CD4-positive, alpha-beta memory T cell (primary cell): ENCODE data around the gene TMC8. TPM values are rescaled to one million over a fixed set of nuclear protein-coding genes. Genes with fewer than 3 reads are reported as not detected.
A peak's percentile ranks its signal among the peaks of the same experiment; 100 is the strongest.

ENCODE experiments used
- CTCF ChIA-PET: fragments of 350-600 bp; sonication (Branson Sonifier 250); formaldehyde crosslinking; loops from one replicate; lab custom pipeline; 2021; ENCODE audit warnings: inconsistent platforms; ENCODE audit not compliant: partially characterized antibody; lab: Charles Lee
- POLR2A ChIA-PET: fragments of 350-600 bp; sonication (Branson Sonifier 250); formaldehyde crosslinking; loops from one replicate; lab custom pipeline; 2021; ENCODE audit not compliant: partially characterized antibody; lab: Charles Lee
- DNase-seq, 5 donors: peaks; one replicate each; pipeline versions ENCODE4 v3.0.0 to v3.0.0-alpha.2; 2020 to 2022; ENCODE audit warnings: mixed read lengths in 1 of 5
- H3K27ac ChIP-seq: one replicate; pipeline ENCODE4 v1.7.0; 2013; ENCODE audit warnings: low read depth, low read length
- H3K27me3 ChIP-seq: 2 replicates; pipeline ENCODE4 v1.7.0; 2013; ENCODE audit warnings: mild to moderate bottlenecking, low read length, moderate library complexity; ENCODE audit not compliant: insufficient read depth
- H3K36me3 ChIP-seq: 2 replicates; pipeline ENCODE4 v1.7.0; 2013; ENCODE audit warnings: mild to moderate bottlenecking, low read length, moderate library complexity; ENCODE audit not compliant: insufficient read depth
- H3K4me1 ChIP-seq: 2 replicates; pipeline ENCODE4 v1.7.0; 2013; ENCODE audit warnings: mild to moderate bottlenecking, low read length, moderate library complexity; ENCODE audit not compliant: insufficient read depth
- H3K4me3 ChIP-seq, 2 donors: one replicate each; pipeline ENCODE4 v1.7.0; 2013; ENCODE audit warnings: low read length in 2 of 2, mild to moderate bottlenecking in 1 of 2
- H3K9me3 ChIP-seq, 2 donors: one replicate each; pipeline ENCODE4 v1.7.0; 2013; ENCODE audit warnings: low read length in 2 of 2, control low read depth in 1 of 2; ENCODE audit not compliant: control insufficient read depth in 1 of 2
- H3K27ac Mint-ChIP-seq, 7 donors: one replicate each; pipeline ENCODE4 v1.8.0; 2020 to 2021; ENCODE audit warnings: mixed read lengths in 7 of 7, mild to moderate bottlenecking in 6 of 7, inconsistent platforms in 3 of 7, moderate library complexity in 3 of 7
- H3K27me3 Mint-ChIP-seq, 2 donors: one replicate each; pipeline ENCODE4 v1.8.0; 2020 to 2021; ENCODE audit warnings: mixed read lengths in 2 of 2
- H3K36me3 Mint-ChIP-seq, 2 donors: one replicate each; pipeline ENCODE4 v1.8.0; 2020 to 2021; ENCODE audit warnings: mixed read lengths in 2 of 2, inconsistent platforms in 1 of 2, mild to moderate bottlenecking in 1 of 2
- H3K4me1 Mint-ChIP-seq, 4 donors: one replicate each; pipeline ENCODE4 v1.8.0; 2020 to 2021; ENCODE audit warnings: mixed read lengths in 4 of 4, mild to moderate bottlenecking in 1 of 4
- H3K4me3 Mint-ChIP-seq, 8 donors: one replicate each; pipeline ENCODE4 v1.8.0; 2020 to 2021; ENCODE audit warnings: mixed read lengths in 8 of 8, mild to moderate bottlenecking in 7 of 8, moderate library complexity in 6 of 8, inconsistent platforms in 3 of 8
- H3K9me3 Mint-ChIP-seq, 8 donors: one replicate each; pipeline ENCODE4 v1.8.0; 2020 to 2021; ENCODE audit warnings: mixed read lengths in 8 of 8, mild to moderate bottlenecking in 5 of 8, inconsistent platforms in 3 of 8, moderate library complexity in 1 of 8
- intact Hi-C: fragments of 100-400 bp; cut with micrococcal nuclease; formaldehyde crosslinking; loops from one replicate; pipeline ENCODE4 v1.15.1; 2023
- polyA plus RNA-seq, 2 donors: library from polyadenylated mRNA; unstranded; fragments of 300-500 nt; fragmentation: Illumina TruSeq; gene quantifications; one replicate each; pipeline ENCODE4 v1.2.3, GENCODE V29; 2021
- total RNA-seq, 2 experiments: library from RNA; stranded (reverse); gene quantifications; one replicate each; pipeline ENCODE4 v1.2.3, GENCODE V29; 2021

The TMC8 gene
- total and polyA plus RNA-seq, 4 experiments from 2014 or later = 77.7 to 430 (median 298) TPM

GRCh38 chr17:78146881-78147280 is 16.3 kb downstream of the TMC8 start:
- peaks cover 3 to 4% of the 10 kb centered on the region in 2 donors for H3K36me3 Mint-ChIP-seq
- H3K4me3 Mint-ChIP-seq = no peak overlapping the region
- H3K4me1 ChIP-seq = peaks cover 39% of the 10 kb centered on the region
- peak overlapping the region in 1 of 7 donors; percentile 53 for H3K27ac Mint-ChIP-seq
- DNase-seq = no peak
- intact Hi-C loops = no loop called here
- H3K9me3 Mint-ChIP-seq = peaks cover 0 to 2% (median 0%) of the 10 kb centered on the region in 8 donors
- H3K27ac ChIP-seq = no peak overlapping the region
- no peaks in the 10 kb centered on the region for H3K27me3 ChIP-seq
- H3K4me1 Mint-ChIP-seq = peaks cover 7 to 35% (median 19%) of the 10 kb centered on the region in 4 donors
- H3K9me3 ChIP-seq = no peaks in the 10 kb centered on the region
- CTCF ChIA-PET = no interaction called here
- no peak overlapping the region for H3K4me3 ChIP-seq
- H3K36me3 ChIP-seq = peaks cover 8% of the 10 kb centered on the region
- no peaks in the 10 kb centered on the region for H3K27me3 Mint-ChIP-seq
- POLR2A ChIA-PET = interaction anchor here (0.8 to 20.9 kb wide), 4 partner anchors 9 to 22 kb away, joined by 4 to 1172 read pairs (median 6); partner anchors contain the start of genes TMC6 and TMC8

- Histone ChIP-seq H3K4me3 (no peak overlapping the region), H3K27me3 (no peaks in the 10 kb centered on the region), H3K27ac (no peak overlapping the region), H3K9me3 (no peaks in the 10 kb centered on the region), H3K36me3 (peaks cover 3% of the 10 kb centered on the region), H3K4me1 (peaks cover 33% of the 10 kb centered on the region)
- peaks cover 2 to 3% of the 10 kb centered on the region in 2 donors for H3K36me3 Mint-ChIP-seq
- intact Hi-C loops = no loop called here
- peak overlapping the region in 1 of 8 donors; percentile 15 for H3K4me3 Mint-ChIP-seq
- H3K4me1 Mint-ChIP-seq = peaks cover 5 to 30% (median 18%) of the 10 kb centered on the region in 4 donors
- H3K9me3 Mint-ChIP-seq = peaks cover 0 to 2% (median 0%) of the 10 kb centered on the region in 8 donors
- CTCF ChIA-PET = no interaction called here
- POLR2A ChIA-PET = interaction anchor here (0.8 to 2.0 kb wide), 3 partner anchors 9 to 14 kb away, joined by 4 to 8 read pairs (median 4); no protein-coding TSS in a partner anchor
- peak overlapping the region; percentile 12 to 81 (median 53) for H3K27ac Mint-ChIP-seq
- DNase-seq = no peak
- H3K27me3 Mint-ChIP-seq = no peaks in the 10 kb centered on the region
These were observed 16.9 kb downstream of the TMC8 start for GRCh38 chr17:78147315-78147998.

- H3K9me3 ChIP-seq = no peaks in the 10 kb centered on the region
- no peaks in the 10 kb centered on the region for H3K27me3 Mint-ChIP-seq
- DNase-seq = no peak
- intact Hi-C loops = no loop called here
- no peaks in the 10 kb centered on the region for H3K36me3 Mint-ChIP-seq
- H3K27ac ChIP-seq = no peak overlapping the region
- ChIA-PET POLR2A (interaction anchor here (1.1 to 1.8 kb wide), 2 partner anchors 15 to 40 kb away, joined by 4 read pairs; no protein-coding TSS in a partner anchor), CTCF (no interaction called here)
- H3K4me3 Mint-ChIP-seq = no peak overlapping the region
- no peaks in the 10 kb centered on the region for H3K27me3 ChIP-seq
- peak overlapping the region in 3 of 7 donors; percentile 23 to 84 (median 57) for H3K27ac Mint-ChIP-seq
- H3K9me3 Mint-ChIP-seq = peaks cover 0 to 2% (median 0%) of the 10 kb centered on the region in 8 donors
- H3K4me1 Mint-ChIP-seq = peaks cover 2 to 20% (median 13%) of the 10 kb centered on the region in 4 donors
- H3K4me3 ChIP-seq = no peak overlapping the region
- no peaks in the 10 kb centered on the region for H3K36me3 ChIP-seq
- H3K4me1 ChIP-seq = peaks cover 26% of the 10 kb centered on the region
These were observed 17.9 kb downstream of the TMC8 start for GRCh38 chr17:78148286-78149016.

- Histone ChIP-seq H3K4me1 (peaks cover 13% of the 10 kb centered on the region), H3K4me3 (no peak overlapping the region), H3K27ac (no peak overlapping the region), H3K27me3 (no peaks in the 10 kb centered on the region), H3K36me3 (no peaks in the 10 kb centered on the region), H3K9me3 (no peaks in the 10 kb centered on the region)
- DNase-seq = no peak
- CTCF ChIA-PET = interaction anchor here (1.0 kb wide), 1 partner anchor 25 kb away, joined by 3 read pairs; no protein-coding TSS in a partner anchor
- Mint-ChIP-seq H3K36me3 (no peaks in the 10 kb centered on the region), H3K4me3 (no peak overlapping the region), H3K27me3 (no peaks in the 10 kb centered on the region), H3K4me1 (peaks cover 4 to 15% (median 10%) of the 10 kb centered on the region in 4 donors), H3K9me3 (peaks cover 0 to 2% (median 0%) of the 10 kb centered on the region in 8 donors), H3K27ac (no peak overlapping the region)
- intact Hi-C loops = no loop called here
- POLR2A ChIA-PET = interaction anchor here (0.7 to 2.0 kb wide), 6 partner anchors 8 to 38 kb away, joined by 3 to 7 read pairs (median 4); no protein-coding TSS in a partner anchor
These were observed 21.0 kb downstream of the TMC8 start for GRCh38 chr17:78151514-78152008.

- no peaks in the 10 kb centered on the region for H3K27me3 ChIP-seq
- intact Hi-C loops = no loop called here
- no peaks in the 10 kb centered on the region for H3K9me3 Mint-ChIP-seq
- no peak overlapping the region for H3K4me3 ChIP-seq
- H3K36me3 ChIP-seq = no peaks in the 10 kb centered on the region
- H3K4me1 ChIP-seq = no peaks in the 10 kb centered on the region
- no peak overlapping the region for H3K27ac ChIP-seq
- H3K9me3 ChIP-seq = no peaks in the 10 kb centered on the region
- ChIA-PET CTCF (interaction anchor here (1.0 kb wide), 1 partner anchor 21 kb away, joined by 3 read pairs; no protein-coding TSS in a partner anchor), POLR2A (no interaction called here)
- no peak overlapping the region for H3K4me3 Mint-ChIP-seq
- no peaks in the 10 kb centered on the region for H3K27me3 Mint-ChIP-seq
- H3K27ac Mint-ChIP-seq = peak overlapping the region in 3 of 7 donors; percentile 13 to 50 (median 42)
- H3K4me1 Mint-ChIP-seq = peaks cover 5 to 8% (median 7%) of the 10 kb centered on the region in 4 donors
- DNase-seq = no peak
- H3K36me3 Mint-ChIP-seq = no peaks in the 10 kb centered on the region
These were observed 24.6 kb downstream of the TMC8 start for GRCh38 chr17:78154903-78155811.

- no peaks in the 10 kb centered on the region for H3K36me3 ChIP-seq
- H3K27ac ChIP-seq = no peak overlapping the region
- no peaks in the 10 kb centered on the region for H3K9me3 ChIP-seq
- Mint-ChIP-seq H3K9me3 (no peaks in the 10 kb centered on the region), H3K36me3 (no peaks in the 10 kb centered on the region), H3K4me1 (peaks cover 5 to 8% (median 7%) of the 10 kb centered on the region in 4 donors), H3K27ac (no peak overlapping the region), H3K4me3 (no peak overlapping the region), H3K27me3 (no peaks in the 10 kb centered on the region)
- CTCF ChIA-PET = no interaction called here
- POLR2A ChIA-PET = no interaction called here
- intact Hi-C loops = no loop called here
- H3K27me3 ChIP-seq = no peaks in the 10 kb centered on the region
- H3K4me1 ChIP-seq = no peaks in the 10 kb centered on the region
- DNase-seq = no peak
- H3K4me3 ChIP-seq = no peak overlapping the region
These were observed 29.1 kb downstream of the TMC8 start for GRCh38 chr17:78159575-78160158.
